H9 (cell line): ENCODE measurements around the gene BAAT. TPM values are rescaled to one million over a fixed set of nuclear protein-coding genes. Genes with fewer than 3 reads are reported as not detected.

Source experiments
- DNase-seq: peaks from one replicate; pipeline ENCODE4 v3.0.0-alpha.2; 2017
- H2AFZ ChIP-seq: one replicate; pipeline ENCODE4 v1.6.1; 2013; ENCODE audit warnings: mild to moderate bottlenecking, low read length, control low read depth, moderate library complexity
- H2AK5ac ChIP-seq: 2 replicates; pipeline ENCODE4 v1.6.1; 2013; ENCODE audit warnings: low read length, control low read depth, mixed read lengths; ENCODE audit not compliant: insufficient read length
- H2BK120ac ChIP-seq: one replicate; pipeline ENCODE4 v1.6.1; 2013; ENCODE audit warnings: low read depth, mild to moderate bottlenecking, low read length, control low read depth, inconsistent platforms; ENCODE audit not compliant: poor library complexity, severe bottlenecking
- H2BK12ac ChIP-seq: 2 replicates; pipeline ENCODE4 v1.6.1; 2013; ENCODE audit warnings: low read length, control low read depth, mixed read lengths, low read depth; ENCODE audit not compliant: insufficient read length
- H2BK15ac ChIP-seq: 2 replicates; pipeline ENCODE4 v1.6.1; 2013; ENCODE audit warnings: low read depth, low read length, control low read depth
- H2BK20ac ChIP-seq: one replicate; pipeline ENCODE4 v1.6.1; 2013; ENCODE audit warnings: low read depth, mild to moderate bottlenecking, low read length, control low read depth, inconsistent platforms; ENCODE audit not compliant: poor library complexity, severe bottlenecking
- H2BK5ac ChIP-seq: 2 replicates; pipeline ENCODE4 v1.6.1; 2013; ENCODE audit warnings: low read length, control low read depth, mixed read lengths; ENCODE audit not compliant: insufficient read length
- H3K14ac ChIP-seq: 2 replicates; pipeline ENCODE4 v1.6.1; 2013; ENCODE audit warnings: low read length, control low read depth; ENCODE audit not compliant: insufficient read depth
- H3K18ac ChIP-seq: 2 replicates; pipeline ENCODE4 v1.6.1; 2013; ENCODE audit warnings: low read depth, mild to moderate bottlenecking, mixed read lengths, low read length, control low read depth; ENCODE audit not compliant: insufficient read length
- H3K23ac ChIP-seq: 2 replicates; pipeline ENCODE4 v1.6.1; 2013; ENCODE audit warnings: low read length, control low read depth, mixed read lengths, low read depth; ENCODE audit not compliant: insufficient read length
- H3K23me2 ChIP-seq: 2 replicates; pipeline ENCODE4 v1.6.1; 2013; ENCODE audit warnings: low read depth, mild to moderate bottlenecking, mixed read lengths, low read length, control low read depth; ENCODE audit not compliant: insufficient read length, poor library complexity, severe bottlenecking
- H3K27ac ChIP-seq: 2 replicates; pipeline ENCODE4 v1.5.1; 2013; ENCODE audit warnings: low read length, control low read depth, mixed read lengths, low read depth; ENCODE audit not compliant: insufficient read length
- H3K27me3 ChIP-seq: 2 replicates; pipeline ENCODE4 v1.6.1; 2013; ENCODE audit warnings: low read length, control low read depth, inconsistent platforms; ENCODE audit not compliant: insufficient read depth
- H3K4ac ChIP-seq: 2 replicates; pipeline ENCODE4 v1.6.1; 2013; ENCODE audit warnings: low read depth, mild to moderate bottlenecking, control low read depth, inconsistent platforms, low read length, moderate library complexity
- H3K4me1 ChIP-seq: 2 replicates; pipeline ENCODE4 v1.6.1; 2013; ENCODE audit warnings: low read length, control low read depth, inconsistent platforms; ENCODE audit not compliant: insufficient read depth
- H3K4me2 ChIP-seq: 2 replicates; pipeline ENCODE4 v1.6.1; 2013; ENCODE audit warnings: low read length, control low read depth, mixed read lengths; ENCODE audit not compliant: insufficient read length, insufficient read depth
- H3K56ac ChIP-seq: 2 replicates; pipeline ENCODE4 v1.6.1; 2013; ENCODE audit warnings: low read depth, mild to moderate bottlenecking, mixed read lengths, low read length, control low read depth; ENCODE audit not compliant: insufficient read length
- H3K79me1 ChIP-seq: 2 replicates; pipeline ENCODE4 v1.6.1; 2013; ENCODE audit warnings: low read depth, mild to moderate bottlenecking, moderate library complexity, low read length, control low read depth, inconsistent platforms; ENCODE audit not compliant: insufficient read depth, poor library complexity, severe bottlenecking
- H3K79me2 ChIP-seq: 2 replicates; pipeline ENCODE4 v1.6.1; 2013; ENCODE audit warnings: low read length, control low read depth, inconsistent platforms; ENCODE audit not compliant: insufficient read depth
- H3K9ac ChIP-seq: 2 replicates; pipeline ENCODE4 v1.6.1; 2013; ENCODE audit warnings: low read length, control low read depth, mixed read lengths; ENCODE audit not compliant: insufficient read length; ENCODE audit errors: extremely low read depth
- H3K9me3 ChIP-seq: one replicate; pipeline ENCODE4 v1.6.1; 2013; ENCODE audit warnings: low read depth, low read length, inconsistent platforms; ENCODE audit not compliant: control insufficient read depth
- H3T11ph ChIP-seq: one replicate; pipeline ENCODE4 v1.6.1; 2013; ENCODE audit warnings: mild to moderate bottlenecking, low read length, control low read depth, inconsistent platforms
- H4K20me1 ChIP-seq: one replicate; pipeline ENCODE4 v1.6.1; 2013; ENCODE audit not compliant: control insufficient read depth, insufficient read length, insufficient read depth
- H4K5ac ChIP-seq: 2 replicates; pipeline ENCODE4 v1.6.1; 2013; ENCODE audit warnings: low read depth, mild to moderate bottlenecking, mixed read lengths, low read length, control low read depth; ENCODE audit not compliant: insufficient read length
- H4K8ac ChIP-seq: replicated peaks from 2 replicates; pipeline ENCODE4 v1.6.1; 2013; ENCODE audit warnings: low read length, control low read depth, mixed read lengths, low read depth; ENCODE audit not compliant: insufficient read length
- H4K91ac ChIP-seq: 2 replicates; pipeline ENCODE4 v1.6.1; 2013; ENCODE audit warnings: low read depth, mild to moderate bottlenecking, moderate library complexity, mixed read lengths, low read length, control low read depth; ENCODE audit not compliant: insufficient read length
- H3K27ac Mint-ChIP-seq, 3 experiments: 2 replicates in 2 of 3; 3 replicates in 1 of 3; pipeline ENCODE4 v1.8.0; 2020 to 2021; ENCODE audit warnings: mixed read lengths in 3 of 3, mild to moderate bottlenecking in 1 of 3, moderate library complexity in 1 of 3
- H3K27me3 Mint-ChIP-seq: 2 replicates; pipeline ENCODE4 v1.8.0; 2021; ENCODE audit warnings: low read depth, mild to moderate bottlenecking, moderate library complexity, mixed read lengths
- H3K36me3 Mint-ChIP-seq, 3 experiments: 2 replicates in 2 of 3; 3 replicates in 1 of 3; pipeline ENCODE4 v1.8.0; 2020 to 2021; ENCODE audit warnings: low read depth in 3 of 3, mixed read lengths in 3 of 3; ENCODE audit not compliant: insufficient read depth in 1 of 3
- H3K4me1 Mint-ChIP-seq, 2 experiments: 2 replicates each; pipeline ENCODE4 v1.8.0; 2020; ENCODE audit warnings: mixed read lengths in 2 of 2
- H3K4me3 Mint-ChIP-seq, 2 experiments: 2 replicates in 1 of 2; 3 replicates in 1 of 2; pipeline ENCODE4 v1.8.0; 2020 to 2021; ENCODE audit warnings: mild to moderate bottlenecking in 2 of 2, mixed read lengths in 2 of 2, moderate library complexity in 1 of 2
- H3K9me3 Mint-ChIP-seq, 2 experiments: 2 replicates in 1 of 2; 3 replicates in 1 of 2; pipeline ENCODE4 v1.8.0; 2020; ENCODE audit warnings: mild to moderate bottlenecking in 2 of 2, mixed read lengths in 2 of 2, moderate library complexity in 1 of 2
- WGBS: extraction: QIAGEN DNeasy Blood & Tissue Kit; methylation state at CpG from one replicate; pipeline ENCODE4 v1.1.7; 2013; ENCODE audit warnings: missing lambda C conversion rate, low lambda C conversion rate, mixed read lengths; ENCODE audit not compliant: insufficient read length; ENCODE audit errors: extremely low coverage; 5-methylcytosine and 5-hydroxymethylcytosine counted together
- total RNA-seq: library from RNA; stranded (reverse); gene quantifications from 2 replicates; pipeline ENCODE4 v1.2.1, GENCODE V29; 2021
- TF ChIP-seq, protein P1 (sequence below): fragments of 200-600 bp; sonication (generic); conservative IDR thresholded peaks from 3 replicates; pipeline ENCODE4 v1.8.0; 2021; ENCODE audit warnings: antibody characterized with exemption, mild to moderate bottlenecking

Gene BAAT
- total RNA-seq, 1 experiment from 2014 or later, result 0.09 TPM

DNA sequence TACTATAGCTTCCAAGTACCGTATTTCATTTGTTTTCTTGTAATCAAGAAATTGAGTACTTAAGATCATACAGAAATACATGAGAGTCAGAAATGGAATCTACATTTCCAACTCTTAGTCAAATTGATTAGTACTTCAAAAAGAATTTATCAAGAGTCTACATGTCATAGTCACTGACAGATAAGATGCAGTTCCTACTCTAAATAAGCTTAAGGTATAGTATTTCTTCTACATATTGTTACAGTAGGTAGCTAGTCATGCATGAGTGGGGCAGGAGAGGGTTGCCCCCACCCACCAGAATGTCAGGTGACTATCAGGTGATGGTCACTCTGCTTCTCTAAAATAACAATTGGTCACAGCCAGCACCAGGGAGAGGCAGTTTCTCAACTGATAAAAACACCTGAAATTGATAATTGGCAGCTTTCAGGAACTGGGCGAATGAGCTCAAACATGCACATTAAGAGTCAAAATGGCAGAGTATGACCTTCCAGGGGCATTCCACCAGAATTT lies 2.9 kb downstream of the BAAT start:
- Histone ChIP-seq H2BK20ac (no peak overlapping the region), H3K27ac (no peak overlapping the region), H3K79me1 (no peaks in the 10 kb centered on the region), H2AFZ (no peak overlapping the region), H2BK120ac (no peak overlapping the region), H2BK15ac (no peak overlapping the region), H2BK12ac (no peak overlapping the region), H3K27me3 (no peaks in the 10 kb centered on the region), H3K79me2 (no peaks in the 10 kb centered on the region), H3K9me3 (no peaks in the 10 kb centered on the region), H3K23me2 (no peaks in the 10 kb centered on the region), H3K9ac (no peak overlapping the region), H2BK5ac (no peak overlapping the region), H3K18ac (no peak overlapping the region), H3K4me1 (0 out of 2 replicates have a peak, but pooled peaks cover 3% of the 10 kb centered on the region), H3K4ac (no peak overlapping the region), H4K20me1 (no peaks in the 10 kb centered on the region), H3K4me2 (no peak overlapping the region), H3T11ph (no peak overlapping the region), H4K5ac (no peak overlapping the region), H2AK5ac (no peak overlapping the region), H3K56ac (no peak overlapping the region), H3K23ac (no peak overlapping the region), H4K8ac (no peak overlapping the region), H3K14ac (no peak overlapping the region), H4K91ac (no peak overlapping the region)
- Mint-ChIP-seq H3K27ac (no peak overlapping the region), H3K4me1 (peaks cover 18 to 21% of the 10 kb centered on the region in 2 experiments), H3K27me3 (no peaks in the 10 kb centered on the region; the same call in 1 of the 2 replicates), H3K4me3 (no peak overlapping the region), H3K36me3 (peaks cover 22 to 48% (median 22%) of the 10 kb centered on the region in 3 experiments), H3K9me3 (peaks cover 32 to 33% of the 10 kb centered on the region in 2 experiments)
- TF ChIP-seq, protein P1, sequence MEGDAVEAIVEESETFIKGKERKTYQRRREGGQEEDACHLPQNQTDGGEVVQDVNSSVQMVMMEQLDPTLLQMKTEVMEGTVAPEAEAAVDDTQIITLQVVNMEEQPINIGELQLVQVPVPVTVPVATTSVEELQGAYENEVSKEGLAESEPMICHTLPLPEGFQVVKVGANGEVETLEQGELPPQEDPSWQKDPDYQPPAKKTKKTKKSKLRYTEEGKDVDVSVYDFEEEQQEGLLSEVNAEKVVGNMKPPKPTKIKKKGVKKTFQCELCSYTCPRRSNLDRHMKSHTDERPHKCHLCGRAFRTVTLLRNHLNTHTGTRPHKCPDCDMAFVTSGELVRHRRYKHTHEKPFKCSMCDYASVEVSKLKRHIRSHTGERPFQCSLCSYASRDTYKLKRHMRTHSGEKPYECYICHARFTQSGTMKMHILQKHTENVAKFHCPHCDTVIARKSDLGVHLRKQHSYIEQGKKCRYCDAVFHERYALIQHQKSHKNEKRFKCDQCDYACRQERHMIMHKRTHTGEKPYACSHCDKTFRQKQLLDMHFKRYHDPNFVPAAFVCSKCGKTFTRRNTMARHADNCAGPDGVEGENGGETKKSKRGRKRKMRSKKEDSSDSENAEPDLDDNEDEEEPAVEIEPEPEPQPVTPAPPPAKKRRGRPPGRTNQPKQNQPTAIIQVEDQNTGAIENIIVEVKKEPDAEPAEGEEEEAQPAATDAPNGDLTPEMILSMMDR, result no peak
- no peak for DNase-seq
- WGBS, result no CpG with 5 or more reads among the region's 2 CpGs
